ENCODE measurements around the gene BCAR1. TPM values are rescaled to one million over a fixed set of nuclear protein-coding genes. Genes with fewer than 3 reads are reported as not detected.
A peak's percentile ranks its signal among the peaks of the same experiment; 100 is the strongest.
"Not testable (repeated sequence)": the region's sequence is repeated elsewhere in the genome, so short reads cannot be mapped to it uniquely, and the experiment has no call there.

BCAR1 gene
- total RNA-seq, 3 donors from 2014 or later, result 100 to 134 (median 116) TPM

DNA sequence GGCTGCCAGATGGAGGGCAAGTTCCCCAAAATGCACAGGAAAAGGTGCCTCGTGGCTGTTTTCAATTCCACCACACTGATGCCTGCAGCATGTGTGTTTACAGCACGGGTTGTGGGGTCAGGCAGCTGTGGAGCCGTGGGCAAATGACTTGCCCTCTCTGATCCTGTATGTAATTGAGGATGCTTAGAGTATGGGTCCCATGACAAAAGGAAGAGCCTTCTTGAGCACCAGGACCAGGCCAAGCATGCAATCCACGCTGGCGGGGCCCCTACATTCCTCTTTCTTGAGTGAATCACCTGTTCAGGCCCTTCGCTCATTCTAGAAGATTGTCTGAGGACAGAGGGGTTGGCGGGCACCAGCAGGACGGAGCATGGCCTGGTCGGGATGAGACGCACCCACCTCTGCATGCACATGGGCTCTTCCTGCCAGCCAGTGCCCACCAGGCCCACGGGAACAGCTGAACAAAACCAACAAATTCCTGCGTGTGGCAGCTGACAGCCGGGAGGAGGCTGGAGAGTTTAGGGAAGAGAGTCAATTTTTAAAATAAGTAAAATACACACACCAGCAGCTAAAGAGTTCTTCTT, 43.1 kb downstream of the BCAR1 start:
- no peaks in the 10 kb centered on the region for H3K36me3 ChIP-seq (ENCODE audit: low read depth)
- no peaks in the 10 kb centered on the region for H3K9me3 ChIP-seq
- no peak for ATAC-seq
- TF ChIP-seq CTCF (IDR thresholded peaks at IDR 0.05), result no peak
- intact Hi-C loops (cut with DNase I, micrococcal nuclease), result no loop called here
- H3K4me3 ChIP-seq, result no peak overlapping the region
- DNase-seq, result peak in 1 of 3 donors; percentile 17
- H3K4me1 ChIP-seq (ENCODE audit: low read depth), result no peaks in the 10 kb centered on the region

DNA sequence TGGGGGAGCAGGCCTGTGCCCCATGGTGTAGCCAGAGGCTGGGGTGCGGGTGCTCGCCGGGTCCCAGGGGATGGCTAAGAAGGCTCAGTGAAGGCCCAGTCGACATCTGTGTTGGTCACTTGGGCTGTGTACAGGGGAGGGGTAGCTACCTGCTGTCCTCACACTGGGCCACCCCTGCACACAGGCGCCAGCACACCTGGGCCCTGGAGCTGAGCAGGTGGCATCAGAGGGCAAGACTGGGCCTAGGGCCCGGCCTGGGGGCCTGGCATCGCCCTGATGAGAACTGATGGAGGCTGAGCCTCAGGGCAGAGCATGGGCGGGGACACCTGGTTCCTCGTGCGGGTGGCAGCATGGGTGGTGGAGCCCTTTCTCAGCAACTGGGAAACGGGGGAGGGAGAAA, 43.6 kb downstream of the BCAR1 start:
- ATAC-seq (no peak), DNase-seq (peak in 1 of 3 donors; percentile 26)
- Histone ChIP-seq H3K4me1 (ENCODE audit: low read depth) (no peaks in the 10 kb centered on the region), H3K9me3 (no peaks in the 10 kb centered on the region), H3K36me3 (ENCODE audit: low read depth) (no peaks in the 10 kb centered on the region), H3K4me3 (no peak overlapping the region)
- intact Hi-C loops (cut with DNase I, micrococcal nuclease), result loop anchor here (2.0 kb wide), 1 partner anchor 17 kb away; no protein-coding TSS in a partner anchor
- no peak for TF ChIP-seq CTCF (IDR thresholded peaks at IDR 0.05)

DNA sequence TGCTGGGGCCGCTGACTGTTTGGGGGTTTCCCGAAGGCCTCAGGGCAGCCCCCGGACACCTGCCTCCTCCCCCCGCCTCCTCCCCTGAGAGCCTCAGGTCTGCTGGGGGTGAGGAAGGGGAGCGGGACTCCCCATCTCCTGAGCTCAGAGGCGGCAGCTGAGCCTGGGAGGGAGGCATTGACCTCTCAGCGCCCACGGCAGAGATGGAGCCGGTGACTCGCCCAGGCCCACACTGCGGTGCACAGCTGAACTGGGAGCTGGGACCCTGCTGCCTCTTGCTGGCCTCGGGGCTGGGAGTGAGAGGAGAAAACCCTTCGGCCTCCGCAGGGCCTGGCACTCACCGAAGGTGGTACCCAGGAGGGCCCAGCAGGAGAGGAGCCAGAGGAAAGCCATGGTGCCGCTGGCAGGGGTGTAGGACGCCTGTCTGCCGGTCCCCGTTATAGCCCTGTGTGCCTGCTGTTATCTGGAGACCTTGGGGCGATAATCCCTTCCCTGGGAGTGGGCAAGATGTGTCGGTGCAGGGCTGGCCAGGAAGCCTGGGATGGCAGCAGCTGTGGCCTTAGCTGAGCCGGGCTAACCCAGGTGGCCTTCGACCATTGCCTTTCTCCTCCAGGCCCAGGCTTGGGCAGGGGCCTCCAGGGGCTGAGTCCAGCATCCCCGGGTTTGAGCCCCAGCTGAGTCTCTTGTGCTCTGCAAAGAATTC, 44.5 kb downstream of the BCAR1 start, which contains the start of gene CTRB2:
TSS of gene CTRB2 (minus strand) at position 413 of the 703 bp plus-strand sequence. CDS start at position 393, 20 bp downstream.
- ATAC-seq, result peak; percentile 5
- DNase-seq, result peak in 1 of 3 donors; percentile 29
- H3K4me3 ChIP-seq, result no peak within 1 kb of the TSS
- intact Hi-C loops (cut with DNase I, micrococcal nuclease), result loop anchor here (2.0 kb wide), 1 partner anchor 18 kb away; no protein-coding TSS in a partner anchor
- H3K36me3 ChIP-seq (ENCODE audit: low read depth), result no peaks in the 10 kb centered on the region
- H3K4me1 ChIP-seq (ENCODE audit: low read depth), result no peaks in the 10 kb centered on the region
- no peaks in the 10 kb centered on the region for H3K9me3 ChIP-seq
- no peak for TF ChIP-seq CTCF (IDR thresholded peaks at IDR 0.05)

GRCh38 chr16:75205961-75206748, 45.3 kb downstream of the BCAR1 start:
- not testable (repeated sequence) for H3K36me3 ChIP-seq (ENCODE audit: low read depth); H3K9me3 ChIP-seq; H3K4me3 ChIP-seq; H3K4me1 ChIP-seq (ENCODE audit: low read depth)
- peak; percentile 11 for ATAC-seq
- peak in 2 of 3 donors; percentile 14 to 27 for DNase-seq
- intact Hi-C loops (cut with DNase I, micrococcal nuclease), result loop anchor here (2.0 kb wide), 1 partner anchor 19 kb away; no protein-coding TSS in a partner anchor

DNA sequence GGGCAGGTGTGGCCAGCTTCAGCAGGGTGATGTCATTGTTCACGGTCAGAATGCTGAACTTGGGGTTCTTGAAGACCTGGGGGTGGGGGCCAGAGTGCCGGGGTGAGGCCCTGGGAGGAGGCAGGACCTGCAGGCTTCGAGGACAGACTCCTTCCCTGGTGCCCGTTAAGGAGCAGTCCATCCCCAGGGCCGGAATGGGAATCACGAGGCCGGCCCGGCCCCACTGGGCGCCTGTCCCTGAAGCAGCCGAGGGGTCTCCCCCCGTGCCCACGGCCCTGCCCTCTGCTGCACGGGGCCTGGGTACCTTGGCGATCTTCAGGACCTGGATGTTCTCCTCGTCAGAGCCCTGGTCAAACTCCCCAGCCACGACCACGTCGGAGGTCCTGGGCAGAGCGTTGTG, 46.0 kb downstream of the BCAR1 start:
- H3K4me3 ChIP-seq; ATAC-seq; H3K4me1 ChIP-seq (ENCODE audit: low read depth); DNase-seq; intact Hi-C loops (cut with DNase I, micrococcal nuclease); H3K36me3 ChIP-seq (ENCODE audit: low read depth); H3K9me3 ChIP-seq: not testable (repeated sequence)

GRCh38 chr16:75204905-75205304, 46.5 kb downstream of the BCAR1 start:
- ATAC-seq; H3K4me1 ChIP-seq (ENCODE audit: low read depth); H3K4me3 ChIP-seq; intact Hi-C loops (cut with DNase I, micrococcal nuclease); H3K9me3 ChIP-seq; H3K36me3 ChIP-seq (ENCODE audit: low read depth); DNase-seq: not testable (repeated sequence)

DNA sequence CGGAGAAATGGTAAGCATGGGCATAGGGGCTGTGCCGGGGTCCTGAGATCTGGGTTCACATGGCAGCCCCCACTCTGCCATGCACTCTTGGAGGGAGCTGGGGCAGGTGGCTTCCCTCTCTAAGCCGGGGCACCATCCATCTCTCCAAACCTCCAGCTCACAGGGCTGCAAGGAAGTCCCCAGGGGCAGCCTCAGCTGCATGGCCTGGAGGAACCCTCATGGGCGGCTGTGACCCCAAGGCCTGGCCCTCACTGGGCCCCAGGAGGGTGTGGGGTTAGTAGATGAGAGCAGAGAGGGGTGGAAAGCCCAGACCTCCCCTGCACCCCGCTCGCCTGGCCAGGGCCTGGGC, 47.0 kb downstream of the BCAR1 start:
- intact Hi-C loops (cut with DNase I, micrococcal nuclease), result no loop called here
- DNase-seq (peak in 1 of 3 donors; percentile 10), ATAC-seq (no peak)
- Histone ChIP-seq H3K36me3 (ENCODE audit: low read depth) (no peaks in the 10 kb centered on the region), H3K4me3 (no peak overlapping the region), H3K9me3 (no peaks in the 10 kb centered on the region), H3K4me1 (ENCODE audit: low read depth) (peaks cover 2% of the 10 kb centered on the region)
- TF ChIP-seq CTCF (IDR thresholded peaks at IDR 0.05), result no peak
